Stimulated activated effector memory CD8-positive, alpha-beta T cell treated with anti-CD3 and anti-CD28 coated beads, Interleukin-12 subunit alpha, Interleukin-12 subunit beta, amount 100 ng/mL, for 72 hours (primary cell): Measurements from ENCODE around the gene RHBDL3.
A peak's percentile ranks its signal among the peaks of the same experiment; 100 is the strongest.
"Not testable (repeated sequence)": the region's sequence is repeated elsewhere in the genome, so short reads cannot be mapped to it uniquely, and the experiment has no call there.

ENCODE experiments used
- ATAC-seq: fragments of 150-1000 bp; cut with Tn5 transposase; 2 replicates; pipeline ENCODE4 v1.10.0; 2021
- DNase-seq, 2 donors: peaks; one replicate each; pipeline ENCODE4 v3.0.0; 2021 to 2022; ENCODE audit warnings: low spot score in 2 of 2
- H3K27ac Mint-ChIP-seq: one replicate; pipeline ENCODE4 v1.8.0; 2022; ENCODE audit warnings: mild to moderate bottlenecking, mixed read lengths
- H3K36me3 Mint-ChIP-seq: one replicate; pipeline ENCODE4 v1.8.0; 2022; ENCODE audit warnings: mild to moderate bottlenecking, mixed read lengths
- H3K4me1 Mint-ChIP-seq: one replicate; pipeline ENCODE4 v1.8.0; 2022; ENCODE audit warnings: mixed read lengths
- H3K4me3 Mint-ChIP-seq: one replicate; pipeline ENCODE4 v1.8.0; 2022; ENCODE audit warnings: mild to moderate bottlenecking, mixed read lengths
- H3K9me3 Mint-ChIP-seq: one replicate; pipeline ENCODE4 v1.8.0; 2022; ENCODE audit warnings: mixed read lengths

The RHBDL3 gene

DNA sequence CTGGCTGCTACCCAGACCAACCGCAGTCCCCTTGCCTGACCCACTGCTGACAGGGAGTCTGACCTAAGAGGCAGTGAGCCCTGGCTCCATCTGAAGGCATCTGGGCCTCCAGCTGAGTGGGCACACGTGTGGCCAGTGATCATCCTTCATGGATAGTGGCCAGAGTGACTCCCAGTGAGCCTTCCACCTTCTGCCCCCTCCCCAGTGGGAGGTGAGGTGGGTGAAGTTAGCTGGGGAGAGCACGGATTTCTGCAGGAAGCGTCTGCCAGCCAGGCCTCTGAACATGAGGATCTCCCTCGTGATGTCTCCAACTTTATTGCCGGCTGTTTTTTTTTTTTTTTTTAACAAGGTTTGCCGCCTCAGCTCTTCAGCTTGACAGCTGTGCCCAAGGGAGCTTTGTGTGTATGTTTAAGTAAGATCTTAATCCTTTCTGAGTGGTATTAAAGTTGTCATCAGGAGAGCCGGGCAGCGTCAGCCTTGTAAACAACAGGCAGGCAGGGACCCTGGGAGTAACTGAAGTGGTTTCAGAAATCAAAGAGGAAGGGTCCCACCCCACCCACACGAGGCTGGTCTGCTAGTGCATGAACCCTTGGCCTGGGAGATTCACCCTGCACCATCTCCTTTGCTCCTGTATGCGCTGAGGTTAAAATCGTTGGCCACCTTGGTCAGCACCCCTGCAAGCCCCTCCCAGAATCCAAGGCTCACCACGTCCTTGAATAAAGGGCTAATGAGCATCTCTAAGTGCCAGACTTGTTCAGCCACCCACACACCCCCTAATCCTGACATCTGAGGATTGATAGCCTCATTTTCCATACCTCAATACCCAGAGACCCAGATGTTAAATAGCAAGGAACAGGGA lies 33.3 kb downstream of the RHBDL3 start:
- H3K4me3 Mint-ChIP-seq: no peak overlapping the region
- no peaks in the 10 kb centered on the region for H3K36me3 Mint-ChIP-seq
- ATAC-seq: no peak
- no peaks in the 10 kb centered on the region for H3K4me1 Mint-ChIP-seq
- H3K9me3 Mint-ChIP-seq: no peaks in the 10 kb centered on the region
- DNase-seq: no peak
- no peak overlapping the region for H3K27ac Mint-ChIP-seq

GRCh38 chr17:32299580-32300164 lies 34.0 kb downstream of the RHBDL3 start:
- Mint-ChIP-seq H3K4me3 (no peak overlapping the region), H3K36me3 (no peaks in the 10 kb centered on the region)

DNA sequence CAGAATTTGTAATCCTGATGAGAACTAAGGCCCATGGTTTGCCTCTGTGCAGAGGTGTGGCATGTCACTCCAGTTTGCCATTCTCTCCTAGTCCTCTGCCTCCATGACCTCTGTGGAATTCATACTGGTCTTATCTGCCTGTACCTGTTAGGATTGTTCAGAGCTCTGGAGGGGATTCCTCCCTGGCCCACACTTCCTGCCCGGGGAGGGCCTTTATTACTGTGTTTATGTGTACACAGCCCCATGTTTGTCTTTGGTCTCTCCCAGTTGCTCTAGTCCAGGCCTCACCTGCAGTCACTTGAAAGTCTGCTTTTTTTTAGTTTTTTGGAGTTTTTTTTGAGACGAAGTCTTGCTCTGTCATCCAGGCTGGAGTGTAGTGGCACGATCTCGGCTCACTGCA lies 36.4 kb downstream of the RHBDL3 start:
- DNase-seq (no peak), ATAC-seq (no peak)
- no peak overlapping the region for H3K27ac Mint-ChIP-seq
- H3K4me3 Mint-ChIP-seq: no peak overlapping the region
- H3K4me1 Mint-ChIP-seq: no peaks in the 10 kb centered on the region
- no peaks in the 10 kb centered on the region for H3K36me3 Mint-ChIP-seq
- no peaks in the 10 kb centered on the region for H3K9me3 Mint-ChIP-seq

More at GRCh38 chr17:32299580-32300164, 34.0 kb downstream of the RHBDL3 start:
- DNase-seq: no peak
- no peak for ATAC-seq
- H3K4me1 Mint-ChIP-seq: no peaks in the 10 kb centered on the region
- no peak overlapping the region for H3K27ac Mint-ChIP-seq
- no peaks in the 10 kb centered on the region for H3K9me3 Mint-ChIP-seq

GRCh38 chr17:32302860-32303649 lies 37.4 kb downstream of the RHBDL3 start:
- DNase-seq (no peak), ATAC-seq (no peak)
- no peak overlapping the region for H3K4me3 Mint-ChIP-seq
- no peaks in the 10 kb centered on the region for H3K9me3 Mint-ChIP-seq
- H3K27ac Mint-ChIP-seq: no peak overlapping the region
- no peaks in the 10 kb centered on the region for H3K4me1 Mint-ChIP-seq
- no peaks in the 10 kb centered on the region for H3K36me3 Mint-ChIP-seq

- Mint-ChIP-seq H3K27ac (no peak overlapping the region), H3K9me3 (no peaks in the 10 kb centered on the region), H3K4me3 (no peak overlapping the region), H3K36me3 (no peaks in the 10 kb centered on the region), H3K4me1 (no peaks in the 10 kb centered on the region)
- ATAC-seq: no peak
- DNase-seq: no peak
Measured at GRCh38 chr17:32303781-32304288, 38.2 kb downstream of the RHBDL3 start.

DNA sequence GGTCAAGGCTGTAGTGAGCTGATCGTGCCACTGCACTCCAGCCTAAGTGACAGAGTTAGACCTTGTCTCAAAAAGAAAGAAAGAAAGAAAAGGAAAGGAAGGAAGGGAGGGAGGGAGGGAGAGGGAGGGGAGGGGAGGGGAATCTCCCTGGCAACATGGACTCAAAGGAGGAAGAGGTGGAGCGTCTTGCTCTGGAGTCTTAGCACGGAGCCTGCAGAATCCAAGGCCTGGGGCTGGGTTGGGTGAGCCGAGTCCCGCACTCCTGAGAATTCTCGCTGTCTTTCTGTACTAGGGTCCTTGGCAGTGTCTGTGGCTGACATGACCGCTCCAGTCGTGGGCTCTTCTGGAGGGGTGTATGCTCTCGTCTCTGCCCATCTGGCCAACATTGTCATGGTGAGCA lies 39.4 kb downstream of the RHBDL3 start:
- ATAC-seq: no peak
- Mint-ChIP-seq H3K36me3 (no peaks in the 10 kb centered on the region), H3K4me3 (no peak overlapping the region), H3K27ac (no peak overlapping the region), H3K4me1 (no peaks in the 10 kb centered on the region), H3K9me3 (no peaks in the 10 kb centered on the region)
- no peak for DNase-seq

- DNase-seq (no peak), ATAC-seq (no peak)
- Mint-ChIP-seq H3K9me3 (no peaks in the 10 kb centered on the region), H3K4me1 (no peaks in the 10 kb centered on the region), H3K4me3 (no peak overlapping the region), H3K36me3 (no peaks in the 10 kb centered on the region), H3K27ac (no peak overlapping the region)
Measured at GRCh38 chr17:32307658-32308057, 42.0 kb downstream of the RHBDL3 start.

- no peak for ATAC-seq
- DNase-seq: no peak
- no peak overlapping the region for H3K27ac Mint-ChIP-seq
- no peaks in the 10 kb centered on the region for H3K4me1 Mint-ChIP-seq
- H3K9me3 Mint-ChIP-seq: no peaks in the 10 kb centered on the region
- no peak overlapping the region for H3K4me3 Mint-ChIP-seq
- no peaks in the 10 kb centered on the region for H3K36me3 Mint-ChIP-seq
Measured at GRCh38 chr17:32311028-32311536, 45.5 kb downstream of the RHBDL3 start.

GRCh38 chr17:32314636-32315035 lies 49.0 kb downstream of the RHBDL3 start:
- Mint-ChIP-seq H3K27ac (no peak overlapping the region), H3K4me3 (no peak overlapping the region), H3K36me3 (no peaks in the 10 kb centered on the region), H3K9me3 (no peaks in the 10 kb centered on the region), H3K4me1 (peaks cover 4% of the 10 kb centered on the region)
- DNase-seq (no peak), ATAC-seq (no peak)

DNA sequence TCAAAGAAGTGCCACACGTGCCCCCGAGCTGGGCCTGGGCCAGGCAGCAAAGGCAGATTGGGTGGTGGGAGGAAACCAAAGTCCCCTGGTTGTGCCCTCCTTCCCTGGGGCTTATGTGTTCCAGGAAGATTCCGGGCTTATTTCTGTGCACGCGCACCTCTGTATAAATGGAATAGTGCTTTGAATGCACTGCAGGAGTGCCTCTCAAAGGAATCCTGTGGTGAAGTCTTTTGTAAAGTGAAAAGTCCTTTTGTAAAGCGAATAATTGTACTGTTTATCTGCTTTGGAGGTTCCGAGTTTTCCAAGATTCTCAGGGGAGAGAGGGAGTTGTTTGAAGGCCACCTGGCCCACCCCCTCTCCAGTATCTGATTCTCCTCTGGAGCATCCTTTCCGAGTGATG lies 49.5 kb downstream of the RHBDL3 start:
- no peak overlapping the region for H3K27ac Mint-ChIP-seq
- H3K4me1 Mint-ChIP-seq: peaks cover 6% of the 10 kb centered on the region
- ATAC-seq (no peak), DNase-seq (no peak)
- no peaks in the 10 kb centered on the region for H3K36me3 Mint-ChIP-seq
- H3K4me3 Mint-ChIP-seq: no peak overlapping the region
- no peaks in the 10 kb centered on the region for H3K9me3 Mint-ChIP-seq

DNA sequence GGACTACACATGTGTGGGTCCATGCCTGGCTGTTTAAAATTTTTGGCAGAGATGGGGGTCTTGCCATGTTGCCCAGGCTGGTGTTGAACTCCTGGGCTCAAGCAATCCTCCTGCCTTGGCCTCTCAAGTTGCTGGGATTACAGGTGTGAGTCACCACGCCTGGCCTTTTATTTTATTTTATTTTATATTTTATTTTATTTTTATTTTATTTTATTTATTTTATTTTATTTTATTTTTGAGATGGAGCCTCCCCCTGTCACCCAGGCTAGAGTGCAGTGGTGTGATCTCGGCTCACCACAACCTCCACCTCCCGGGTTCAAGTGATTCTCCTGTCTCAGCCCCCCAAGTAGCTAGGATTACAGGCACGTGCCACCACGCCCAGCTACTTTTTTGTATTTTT lies 51.0 kb downstream of the RHBDL3 start:
- not testable (repeated sequence) for H3K36me3 Mint-ChIP-seq, DNase-seq, H3K4me1 Mint-ChIP-seq, H3K9me3 Mint-ChIP-seq, H3K4me3 Mint-ChIP-seq, H3K27ac Mint-ChIP-seq, ATAC-seq

DNA sequence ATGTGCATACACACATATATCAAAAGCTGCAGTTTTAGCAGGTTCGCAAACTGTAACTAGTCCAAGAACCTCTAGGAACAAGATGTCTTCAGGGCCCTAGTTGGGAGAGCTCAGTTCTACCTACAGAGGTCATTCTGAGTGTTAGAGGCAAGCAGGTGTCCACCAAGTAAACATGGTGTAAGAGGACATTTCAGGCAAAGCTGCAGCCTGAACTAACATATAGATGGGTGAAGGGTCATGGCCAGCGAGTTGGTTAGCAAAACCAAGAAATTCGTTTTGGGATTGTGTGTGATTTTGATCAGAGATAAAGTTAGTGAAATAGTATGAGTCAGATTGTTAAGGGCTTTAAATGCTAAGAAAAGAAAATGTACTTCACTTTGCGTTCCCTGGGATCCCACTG lies 51.7 kb downstream of the RHBDL3 start:
- no peak overlapping the region for H3K27ac Mint-ChIP-seq
- peaks cover 10% of the 10 kb centered on the region for H3K4me1 Mint-ChIP-seq
- no peaks in the 10 kb centered on the region for H3K9me3 Mint-ChIP-seq
- no peaks in the 10 kb centered on the region for H3K36me3 Mint-ChIP-seq
- H3K4me3 Mint-ChIP-seq: no peak overlapping the region
- no peak for DNase-seq
- no peak for ATAC-seq

- ATAC-seq (no peak), DNase-seq (no peak)
- H3K4me3 Mint-ChIP-seq: no peak overlapping the region
- no peak overlapping the region for H3K27ac Mint-ChIP-seq
- peaks cover 16% of the 10 kb centered on the region for H3K4me1 Mint-ChIP-seq
- no peaks in the 10 kb centered on the region for H3K36me3 Mint-ChIP-seq
- H3K9me3 Mint-ChIP-seq: no peaks in the 10 kb centered on the region
Measured at GRCh38 chr17:32318071-32318470, 52.4 kb downstream of the RHBDL3 start.

DNA sequence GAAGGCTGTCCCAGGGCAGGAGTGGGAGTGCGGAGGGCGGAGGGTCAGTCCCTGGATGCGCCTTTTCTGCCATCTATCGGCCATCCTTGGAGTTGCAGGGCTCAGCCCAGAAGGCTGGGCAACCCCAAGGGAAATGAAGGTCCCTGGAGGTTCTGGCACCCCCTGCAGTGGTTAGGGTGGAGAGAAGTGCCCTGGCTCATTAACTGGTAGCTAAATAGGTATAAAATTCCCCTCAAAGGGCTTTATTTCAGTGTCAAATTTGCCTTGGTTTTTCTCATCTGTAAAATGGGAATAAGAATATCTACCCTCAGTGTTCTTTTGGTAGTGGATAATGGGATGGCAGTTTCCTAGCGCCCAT lies 53.9 kb downstream of the RHBDL3 start:
- peak overlapping the region; percentile 56 for H3K4me3 Mint-ChIP-seq
- no peaks in the 10 kb centered on the region for H3K9me3 Mint-ChIP-seq
- H3K36me3 Mint-ChIP-seq: no peaks in the 10 kb centered on the region
- ATAC-seq (peak; percentile 89), DNase-seq (peak; percentile 82 to 93)
- peaks cover 25% of the 10 kb centered on the region for H3K4me1 Mint-ChIP-seq
- peak overlapping the region; percentile 32 for H3K27ac Mint-ChIP-seq

- not testable (repeated sequence) for ATAC-seq, DNase-seq, H3K36me3 Mint-ChIP-seq, H3K9me3 Mint-ChIP-seq, H3K4me3 Mint-ChIP-seq, H3K27ac Mint-ChIP-seq
- peaks cover 25% of the 10 kb centered on the region for H3K4me1 Mint-ChIP-seq
Measured at GRCh38 chr17:32320080-32320479, 54.4 kb downstream of the RHBDL3 start.
